GM21576 (cell line): ENCODE data around the gene DNAJB8.

Experiments used
- ATAC-seq: cut with Tn5 transposase; IDR thresholded peaks from one replicate; pipeline ENCODE4 v1.9.1; 2021; ENCODE audit warnings: mild to moderate bottlenecking, moderate library complexity; ENCODE audit not compliant: unreplicated experiment

Gene DNAJB8

GRCh38 chr3:128468285-128468790 lies 1.6 kb upstream of the DNAJB8 start:
- ATAC-seq: no peak

- no peak for ATAC-seq
These were observed 2.0 kb downstream of the DNAJB8 start for GRCh38 chr3:128464702-128465101.

- no peak for ATAC-seq
These were observed 2.5 kb downstream of the DNAJB8 start for GRCh38 chr3:128464188-128464587.

- ATAC-seq: no peak
These were observed 2.9 kb downstream of the DNAJB8 start for GRCh38 chr3:128463771-128464170.

GRCh38 chr3:128463354-128463753 lies 3.3 kb downstream of the DNAJB8 start:
- ATAC-seq: no peak

- ATAC-seq: no peak
These were observed 3.8 kb downstream of the DNAJB8 start for GRCh38 chr3:128462931-128463330.

GRCh38 chr3:128462341-128462910 lies 4.3 kb downstream of the DNAJB8 start:
- no peak for ATAC-seq

GRCh38 chr3:128461731-128462130 lies 5.0 kb downstream of the DNAJB8 start:
- ATAC-seq: no peak

- no peak for ATAC-seq
These were observed 7.2 kb downstream of the DNAJB8 start for GRCh38 chr3:128459461-128459820.

GRCh38 chr3:128458746-128459460 lies 7.8 kb downstream of the DNAJB8 start:
- ATAC-seq: no peak

- ATAC-seq: no peak
These were observed 8.8 kb downstream of the DNAJB8 start for GRCh38 chr3:128457937-128458336.

GRCh38 chr3:128456776-128457715 lies 9.6 kb downstream of the DNAJB8 start:
- no peak for ATAC-seq

GRCh38 chr3:128455786-128456748 lies 10.6 kb downstream of the DNAJB8 start:
- ATAC-seq: no peak

- ATAC-seq: no peak
These were observed 11.6 kb downstream of the DNAJB8 start for GRCh38 chr3:128455116-128455515.

GRCh38 chr3:128454310-128454618 lies 12.4 kb downstream of the DNAJB8 start:
- ATAC-seq: no peak

- ATAC-seq: no peak
These were observed 13.0 kb downstream of the DNAJB8 start for GRCh38 chr3:128453501-128454309.

GRCh38 chr3:128452678-128453275 lies 13.9 kb downstream of the DNAJB8 start:
- ATAC-seq: no peak

GRCh38 chr3:128452120-128452519 lies 14.6 kb downstream of the DNAJB8 start:
- ATAC-seq: no peak

GRCh38 chr3:128449111-128449638 lies 17.5 kb downstream of the DNAJB8 start:
- no peak for ATAC-seq
